Measurements from ENCODE around the gene ST6GAL1. TPM values are rescaled to one million over a fixed set of nuclear protein-coding genes. Genes with fewer than 3 reads are reported as not detected.
"Not testable (repeated sequence)": the region's sequence is repeated elsewhere in the genome, so short reads cannot be mapped to it uniquely, and the experiment has no call there.

The ST6GAL1 gene
- total RNA-seq, 1 donor from 2014 or later, result 61.1 TPM

GRCh38 chr3:187044867-187045552, 114.7 kb downstream of the ST6GAL1 start:
- DNase-seq (ENCODE audit: low read depth in 2 of 2), result peak; percentile 77 to 82

- DNase-seq (ENCODE audit: low read depth in 2 of 2), result no peak
Observed at GRCh38 chr3:187046033-187046432, 115.7 kb downstream of the ST6GAL1 start.

- no peak for DNase-seq (ENCODE audit: low read depth in 2 of 2)
Observed at GRCh38 chr3:187049462-187050101, 119.3 kb downstream of the ST6GAL1 start.

GRCh38 chr3:187051066-187051465, 120.7 kb downstream of the ST6GAL1 start:
- DNase-seq (ENCODE audit: low read depth in 2 of 2), result no peak

- DNase-seq (ENCODE audit: low read depth in 2 of 2), result no peak
Observed at GRCh38 chr3:187051724-187052366, 121.5 kb downstream of the ST6GAL1 start.

GRCh38 chr3:187052427-187052826, 122.1 kb downstream of the ST6GAL1 start:
- DNase-seq (ENCODE audit: low read depth in 2 of 2), result not testable (repeated sequence)

GRCh38 chr3:187054433-187054832, 124.1 kb downstream of the ST6GAL1 start:
- not testable (repeated sequence) for DNase-seq (ENCODE audit: low read depth in 2 of 2)

GRCh38 chr3:187057803-187058202, 127.5 kb downstream of the ST6GAL1 start:
- not testable (repeated sequence) for DNase-seq (ENCODE audit: low read depth in 2 of 2)

- no peak for DNase-seq (ENCODE audit: low read depth in 2 of 2)
Observed at GRCh38 chr3:187061748-187062147, 131.4 kb downstream of the ST6GAL1 start.

- DNase-seq (ENCODE audit: low read depth in 2 of 2), result no peak
Observed at GRCh38 chr3:187062526-187063177, 132.3 kb downstream of the ST6GAL1 start.

GRCh38 chr3:187063286-187064121, 133.2 kb downstream of the ST6GAL1 start:
- peak in 1 of 2 donors; percentile 26 for DNase-seq (ENCODE audit: low read depth in 2 of 2)

GRCh38 chr3:187064210-187065115, 134.1 kb downstream of the ST6GAL1 start:
- peak in 1 of 2 donors; percentile 41 for DNase-seq (ENCODE audit: low read depth in 2 of 2)

GRCh38 chr3:187066228-187066995, 136.1 kb downstream of the ST6GAL1 start:
- DNase-seq (ENCODE audit: low read depth in 2 of 2), result peak; percentile 31 to 43

GRCh38 chr3:187068787-187069186, 138.5 kb downstream of the ST6GAL1 start:
- DNase-seq (ENCODE audit: low read depth in 2 of 2), result no peak

- DNase-seq (ENCODE audit: low read depth in 2 of 2), result no peak
Observed at GRCh38 chr3:187069857-187070516, 139.7 kb downstream of the ST6GAL1 start.

- DNase-seq (ENCODE audit: low read depth in 2 of 2), result no peak
Observed at GRCh38 chr3:187072102-187072501, 141.8 kb downstream of the ST6GAL1 start.

- DNase-seq (ENCODE audit: low read depth in 2 of 2), result no peak
Observed at GRCh38 chr3:187072511-187072910, 142.2 kb downstream of the ST6GAL1 start.

GRCh38 chr3:187073581-187074098, 143.3 kb downstream of the ST6GAL1 start:
- no peak for DNase-seq (ENCODE audit: low read depth in 2 of 2)

- DNase-seq (ENCODE audit: low read depth in 2 of 2), result no peak
Observed at GRCh38 chr3:187074846-187075245, 144.5 kb downstream of the ST6GAL1 start.
